Loucy (cell line): Measurements from ENCODE around the gene GPHN.

Source experiments
- H2AFZ ChIP-seq: fragments of 200-600 bp; sonication (generic); 2 replicates; pipeline ENCODE4 v1.6.0; 2016; ENCODE audit warnings: antibody characterized with exemption, mild to moderate bottlenecking, low read length, moderate library complexity
- H3F3A ChIP-seq: fragments of 200-600 bp; 2 replicates; pipeline ENCODE4 v1.6.0; 2016; ENCODE audit warnings: antibody characterized with exemption, low read depth, mild to moderate bottlenecking
- H3K27me3 ChIP-seq: fragments of 200-600 bp; sonication (generic); 2 replicates; pipeline ENCODE4 v1.6.1; 2014; ENCODE audit warnings: low read length, mild to moderate bottlenecking; ENCODE audit not compliant: insufficient read depth, poor library complexity, severe bottlenecking
- H3K36me3 ChIP-seq: fragments of 200-600 bp; sonication (generic); 2 replicates; pipeline ENCODE4 v1.6.1; 2016; ENCODE audit warnings: low read length; ENCODE audit not compliant: insufficient read depth
- H3K4me1 ChIP-seq: fragments of 200-600 bp; sonication (generic); 2 replicates; pipeline ENCODE4 v1.5.1; 2014; ENCODE audit warnings: low read length, mild to moderate bottlenecking; ENCODE audit not compliant: insufficient read depth, poor library complexity, severe bottlenecking
- H3K4me2 ChIP-seq: fragments of 200-600 bp; sonication (generic); 2 replicates; pipeline ENCODE4 v1.6.0; 2014; ENCODE audit warnings: antibody characterized with exemption, low read length, low read depth, mild to moderate bottlenecking; ENCODE audit not compliant: poor library complexity, severe bottlenecking
- H3K4me3 ChIP-seq: fragments of 200-600 bp; sonication (generic); 2 replicates; pipeline ENCODE4 v1.5.1; 2014; ENCODE audit warnings: low read length, mild to moderate bottlenecking, mixed read lengths; ENCODE audit not compliant: poor library complexity, severe bottlenecking
- H3K79me2 ChIP-seq: fragments of 200-600 bp; sonication (generic); 2 replicates; pipeline ENCODE4 v1.6.1; 2014; ENCODE audit warnings: low read length; ENCODE audit not compliant: insufficient read depth
- H3K9ac ChIP-seq: fragments of 200-600 bp; sonication (generic); 2 replicates; pipeline ENCODE4 v1.6.0; 2014; ENCODE audit warnings: mild to moderate bottlenecking, low read depth, low read length, moderate library complexity; ENCODE audit not compliant: poor library complexity, severe bottlenecking
- H3K9me2 ChIP-seq: fragments of 200-600 bp; sonication (generic); replicated peaks from 2 replicates; pipeline ENCODE4 v1.6.1; 2016; ENCODE audit warnings: low read depth, low read length, mixed read lengths
- H3K9me3 ChIP-seq: fragments of 200-600 bp; sonication (generic); 2 replicates; pipeline ENCODE4 v1.6.1; 2014; ENCODE audit warnings: mild to moderate bottlenecking, antibody characterized with exemption, low read length, low read depth; ENCODE audit not compliant: insufficient read depth
- H4K20me1 ChIP-seq: fragments of 200-600 bp; sonication (generic); 2 replicates; pipeline ENCODE4 v1.6.0; 2014; ENCODE audit warnings: antibody characterized with exemption, low read length, mild to moderate bottlenecking; ENCODE audit not compliant: insufficient read depth, poor library complexity, severe bottlenecking
- EZH2phosphoT487 ChIP-seq: fragments of 200-600 bp; IDR thresholded peaks from 2 replicates; pipeline ENCODE4 v1.6.1; 2018; ENCODE audit warnings: antibody characterized with exemption, mild to moderate bottlenecking, moderate library complexity, borderline replicate concordance
- TF ChIP-seq, protein P1 (sequence below): fragments of 200-600 bp; sonication (generic); conservative IDR thresholded peaks from 2 replicates; pipeline ENCODE4 v1.5.1; 2014; ENCODE audit warnings: mild to moderate bottlenecking, antibody characterized with exemption, low read length

The GPHN gene

DNA sequence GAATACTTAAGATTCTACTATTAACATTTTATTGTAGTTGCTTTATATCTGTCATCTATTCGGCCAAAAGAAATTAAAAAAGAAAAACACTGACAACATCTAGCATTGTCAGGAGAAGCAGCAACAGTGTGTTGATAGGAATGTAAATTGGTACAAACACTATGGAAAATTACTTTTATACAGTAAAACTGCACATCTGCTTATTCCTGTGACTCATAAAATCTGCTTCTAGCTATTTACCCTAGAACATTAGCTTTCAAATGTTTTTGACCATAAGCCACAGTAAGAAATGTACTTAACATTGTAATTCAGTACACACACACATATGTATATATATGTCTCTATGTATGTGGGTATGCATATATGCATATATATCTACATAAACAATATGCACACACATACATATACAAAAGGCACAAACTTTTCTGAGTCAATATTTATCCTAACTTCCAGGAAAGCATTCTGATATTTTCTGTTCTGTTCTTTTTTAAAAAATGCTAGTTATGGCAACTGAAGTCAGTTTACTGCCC lies 402.4 kb downstream of the GPHN start:
- Histone ChIP-seq H3K9ac (no peak overlapping the region), H2AFZ (no peak overlapping the region), H3K4me3 (no peak overlapping the region), H3K9me3 (no peaks in the 10 kb centered on the region), H3K36me3 (no peaks in the 10 kb centered on the region), H3K27me3 (no peaks in the 10 kb centered on the region), H4K20me1 (no peaks in the 10 kb centered on the region), H3K9me2 (no peaks in the 10 kb centered on the region), H3K4me1 (no peaks in the 10 kb centered on the region), H3F3A (no peaks in the 10 kb centered on the region), H3K4me2 (no peak overlapping the region), H3K79me2 (no peaks in the 10 kb centered on the region)
- TF ChIP-seq EZH2phosphoT487: no peak
- TF ChIP-seq, protein P1, sequence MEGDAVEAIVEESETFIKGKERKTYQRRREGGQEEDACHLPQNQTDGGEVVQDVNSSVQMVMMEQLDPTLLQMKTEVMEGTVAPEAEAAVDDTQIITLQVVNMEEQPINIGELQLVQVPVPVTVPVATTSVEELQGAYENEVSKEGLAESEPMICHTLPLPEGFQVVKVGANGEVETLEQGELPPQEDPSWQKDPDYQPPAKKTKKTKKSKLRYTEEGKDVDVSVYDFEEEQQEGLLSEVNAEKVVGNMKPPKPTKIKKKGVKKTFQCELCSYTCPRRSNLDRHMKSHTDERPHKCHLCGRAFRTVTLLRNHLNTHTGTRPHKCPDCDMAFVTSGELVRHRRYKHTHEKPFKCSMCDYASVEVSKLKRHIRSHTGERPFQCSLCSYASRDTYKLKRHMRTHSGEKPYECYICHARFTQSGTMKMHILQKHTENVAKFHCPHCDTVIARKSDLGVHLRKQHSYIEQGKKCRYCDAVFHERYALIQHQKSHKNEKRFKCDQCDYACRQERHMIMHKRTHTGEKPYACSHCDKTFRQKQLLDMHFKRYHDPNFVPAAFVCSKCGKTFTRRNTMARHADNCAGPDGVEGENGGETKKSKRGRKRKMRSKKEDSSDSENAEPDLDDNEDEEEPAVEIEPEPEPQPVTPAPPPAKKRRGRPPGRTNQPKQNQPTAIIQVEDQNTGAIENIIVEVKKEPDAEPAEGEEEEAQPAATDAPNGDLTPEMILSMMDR: no peak

DNA sequence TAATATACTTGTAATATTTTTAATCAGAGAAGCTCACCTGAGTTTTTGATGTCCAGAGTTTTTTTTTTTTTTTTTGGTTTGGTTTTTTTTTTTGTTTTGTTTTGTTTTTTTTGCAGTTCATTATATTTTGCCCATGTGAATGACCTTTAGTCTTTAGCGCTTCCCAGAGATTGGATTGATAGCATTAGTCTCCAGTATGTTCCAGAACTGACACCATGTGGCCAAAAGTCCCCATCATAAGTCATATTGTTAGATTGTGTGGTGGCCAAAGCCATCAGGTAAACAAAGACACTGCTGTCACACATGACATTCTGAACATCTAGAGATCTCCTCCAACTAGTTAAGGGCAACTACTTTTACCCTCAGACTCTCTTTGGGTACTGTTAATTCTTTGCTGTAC lies 408.5 kb downstream of the GPHN start:
- Histone ChIP-seq H3K4me1 (no peaks in the 10 kb centered on the region), H3K9me3 (no peaks in the 10 kb centered on the region), H3K79me2 (no peaks in the 10 kb centered on the region), H3F3A (no peaks in the 10 kb centered on the region), H3K9ac (no peak overlapping the region), H3K4me3 (no peak overlapping the region), H4K20me1 (no peaks in the 10 kb centered on the region), H3K27me3 (no peaks in the 10 kb centered on the region), H2AFZ (no peak overlapping the region), H3K36me3 (no peaks in the 10 kb centered on the region; the same call in 1 of the 2 replicates), H3K9me2 (no peaks in the 10 kb centered on the region), H3K4me2 (no peak overlapping the region)
- TF ChIP-seq, protein P1: no peak
- TF ChIP-seq EZH2phosphoT487: no peak

DNA sequence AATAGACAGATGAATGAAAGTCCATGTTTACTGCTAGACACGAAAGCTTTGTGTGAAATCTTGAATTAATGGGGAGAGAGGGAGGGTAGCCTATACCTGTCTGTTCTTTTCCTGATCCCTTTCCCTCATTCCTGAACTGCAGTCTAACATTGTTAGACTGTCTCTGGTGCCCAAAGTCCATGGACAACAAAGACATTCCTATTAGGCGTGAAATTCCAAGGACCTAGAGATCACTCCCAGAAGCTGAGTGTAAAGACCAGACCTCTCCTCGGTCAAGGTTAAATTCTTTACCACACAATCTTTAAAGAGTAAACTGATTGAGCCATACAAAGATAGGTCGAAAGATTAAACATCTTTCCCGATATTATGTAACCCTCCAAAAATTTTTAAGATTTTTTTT lies 410.6 kb downstream of the GPHN start:
- no peaks in the 10 kb centered on the region for H3K9me2 ChIP-seq

More for the DNA sequence above, 410.6 kb downstream of the GPHN start:
- no peak overlapping the region for H3K4me2 ChIP-seq
- H3K36me3 ChIP-seq: peaks cover 7% of the 10 kb centered on the region; the same call in 1 of the 2 replicates
- H3K27me3 ChIP-seq: no peaks in the 10 kb centered on the region
- no peak overlapping the region for H2AFZ ChIP-seq
- H4K20me1 ChIP-seq: no peaks in the 10 kb centered on the region
- H3K9me3 ChIP-seq: no peaks in the 10 kb centered on the region
- H3K79me2 ChIP-seq: no peaks in the 10 kb centered on the region
- TF ChIP-seq, protein P1: no peak
- no peak for TF ChIP-seq EZH2phosphoT487
- H3F3A ChIP-seq: no peaks in the 10 kb centered on the region
- H3K9ac ChIP-seq: no peak overlapping the region
- no peaks in the 10 kb centered on the region for H3K4me1 ChIP-seq
- H3K4me3 ChIP-seq: no peak overlapping the region
